ENCODE data around the gene HOXC4. TPM values are rescaled to one million over a fixed set of nuclear protein-coding genes. Genes with fewer than 3 reads are reported as not detected.

HOXC4 gene
- total RNA-seq, 6 donors from 2014 or later = 0.40 to 1.0 (median 0.59) TPM; not detected in 3

DNA sequence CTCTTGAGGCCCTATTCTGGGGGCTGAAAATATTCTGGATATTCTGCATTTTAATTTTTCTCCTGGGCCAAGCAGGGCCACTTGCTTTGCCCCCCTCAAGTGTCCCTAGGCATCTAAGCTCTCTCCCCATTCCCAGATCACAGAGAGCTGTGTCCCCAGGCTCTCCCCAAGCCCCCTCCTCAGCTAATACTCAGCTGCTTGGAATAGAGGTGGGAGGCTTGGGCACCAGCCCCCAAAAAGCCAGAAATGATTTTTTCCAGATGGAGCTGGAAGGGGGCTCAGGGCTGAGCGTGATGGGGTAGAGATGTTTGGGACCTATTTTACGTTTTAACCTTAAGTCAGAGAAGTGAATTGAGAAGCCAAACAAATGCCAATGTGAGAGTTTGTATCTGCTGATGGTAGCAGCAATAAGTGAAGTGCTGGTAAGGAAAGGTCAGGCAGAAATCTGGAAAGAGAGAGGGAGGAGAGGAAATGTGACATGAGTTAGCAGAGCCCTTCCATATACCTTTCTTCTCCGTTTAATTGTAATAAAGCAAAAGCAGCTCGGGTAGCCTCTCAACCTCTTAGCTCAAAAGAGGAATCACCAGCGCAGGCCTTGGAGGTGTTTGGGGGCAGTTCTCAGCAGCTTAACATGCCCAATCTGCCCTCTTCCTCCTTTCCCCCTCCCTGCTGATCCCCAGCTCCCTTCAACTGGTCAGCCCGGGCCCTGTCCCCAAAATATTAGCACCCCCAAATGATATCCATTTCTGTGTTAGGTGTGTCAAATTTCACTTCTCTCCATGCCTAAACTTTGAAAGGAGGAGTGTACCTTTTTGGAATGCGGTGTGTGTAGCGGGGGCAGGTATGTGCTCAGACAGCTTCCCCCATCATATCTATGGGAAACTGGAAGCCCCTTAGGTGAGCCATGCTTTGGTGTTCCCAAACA lies 30.4 kb upstream of the HOXC4 start:
- peaks cover 7 to 17% (median 13%) of the 10 kb centered on the region in 4 donors for H3K4me1 ChIP-seq
- H3K27ac ChIP-seq = no peak overlapping the region
- WGBS, 2 donors = 21 to 22% methylated on average over 8 of the region's 8 CpGs
- ATAC-seq (ENCODE audit: low FRiP score in 2 of 2) (no peak), DNase-seq (no peak)
- H3K36me3 ChIP-seq = no peaks in the 10 kb centered on the region
- H3K9me3 ChIP-seq = no peaks in the 10 kb centered on the region
- H3K4me3 ChIP-seq = no peak overlapping the region
- peaks cover 2 to 67% (median 28%) of the 10 kb centered on the region in 4 donors for H3K27me3 ChIP-seq
- TF ChIP-seq, protein P1, sequence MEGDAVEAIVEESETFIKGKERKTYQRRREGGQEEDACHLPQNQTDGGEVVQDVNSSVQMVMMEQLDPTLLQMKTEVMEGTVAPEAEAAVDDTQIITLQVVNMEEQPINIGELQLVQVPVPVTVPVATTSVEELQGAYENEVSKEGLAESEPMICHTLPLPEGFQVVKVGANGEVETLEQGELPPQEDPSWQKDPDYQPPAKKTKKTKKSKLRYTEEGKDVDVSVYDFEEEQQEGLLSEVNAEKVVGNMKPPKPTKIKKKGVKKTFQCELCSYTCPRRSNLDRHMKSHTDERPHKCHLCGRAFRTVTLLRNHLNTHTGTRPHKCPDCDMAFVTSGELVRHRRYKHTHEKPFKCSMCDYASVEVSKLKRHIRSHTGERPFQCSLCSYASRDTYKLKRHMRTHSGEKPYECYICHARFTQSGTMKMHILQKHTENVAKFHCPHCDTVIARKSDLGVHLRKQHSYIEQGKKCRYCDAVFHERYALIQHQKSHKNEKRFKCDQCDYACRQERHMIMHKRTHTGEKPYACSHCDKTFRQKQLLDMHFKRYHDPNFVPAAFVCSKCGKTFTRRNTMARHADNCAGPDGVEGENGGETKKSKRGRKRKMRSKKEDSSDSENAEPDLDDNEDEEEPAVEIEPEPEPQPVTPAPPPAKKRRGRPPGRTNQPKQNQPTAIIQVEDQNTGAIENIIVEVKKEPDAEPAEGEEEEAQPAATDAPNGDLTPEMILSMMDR (IDR thresholded peaks at IDR 0.05) = no peak
- no peak for TF ChIP-seq EP300 (IDR thresholded peaks at IDR 0.05)
- no peak for TF ChIP-seq POLR2AphosphoS5 (IDR thresholded peaks at IDR 0.05)
- no peak for TF ChIP-seq POLR2A (IDR thresholded peaks at IDR 0.05)

DNA sequence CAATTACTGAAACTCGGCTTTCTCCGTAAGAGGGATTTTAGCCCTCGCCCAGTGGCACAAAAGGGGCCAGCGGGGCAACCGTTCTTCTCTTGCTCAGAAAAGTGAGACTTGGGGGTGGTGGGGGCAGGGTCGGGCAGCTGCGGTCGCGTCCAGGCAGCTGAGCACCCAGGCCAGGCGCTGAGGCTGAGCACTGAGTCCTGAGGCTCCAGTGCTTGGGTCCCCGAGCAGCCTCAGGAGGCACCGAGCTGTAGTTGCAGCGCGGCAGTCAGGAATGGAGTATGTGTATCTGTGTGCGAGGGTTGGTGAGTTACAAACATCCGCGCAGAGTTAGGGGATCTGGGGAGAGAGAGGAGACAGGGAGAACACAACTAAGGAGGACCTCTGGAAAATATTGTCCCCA lies 29.5 kb upstream of the HOXC4 start:
- Histone ChIP-seq H3K27ac (no peak overlapping the region), H3K36me3 (no peaks in the 10 kb centered on the region), H3K9me3 (no peaks in the 10 kb centered on the region), H3K4me1 (peaks cover 0 to 8% (median 4%) of the 10 kb centered on the region in 4 donors), H3K4me3 (no peak overlapping the region), H3K27me3 (peaks cover 2 to 67% (median 29%) of the 10 kb centered on the region in 4 donors)
- TF ChIP-seq POLR2A (IDR thresholded peaks at IDR 0.05) = no peak
- no peak for TF ChIP-seq POLR2AphosphoS5 (IDR thresholded peaks at IDR 0.05)
- TF ChIP-seq, protein P1 (IDR thresholded peaks at IDR 0.05) = no peak
- TF ChIP-seq EP300 (IDR thresholded peaks at IDR 0.05) = no peak
- 36 to 39% methylated on average over 14 to 15 of the region's 17 CpGs for WGBS, 2 donors
- ATAC-seq (ENCODE audit: low FRiP score in 2 of 2) = no peak
- DNase-seq = peak in 1 of 2 donors; percentile 22

DNA sequence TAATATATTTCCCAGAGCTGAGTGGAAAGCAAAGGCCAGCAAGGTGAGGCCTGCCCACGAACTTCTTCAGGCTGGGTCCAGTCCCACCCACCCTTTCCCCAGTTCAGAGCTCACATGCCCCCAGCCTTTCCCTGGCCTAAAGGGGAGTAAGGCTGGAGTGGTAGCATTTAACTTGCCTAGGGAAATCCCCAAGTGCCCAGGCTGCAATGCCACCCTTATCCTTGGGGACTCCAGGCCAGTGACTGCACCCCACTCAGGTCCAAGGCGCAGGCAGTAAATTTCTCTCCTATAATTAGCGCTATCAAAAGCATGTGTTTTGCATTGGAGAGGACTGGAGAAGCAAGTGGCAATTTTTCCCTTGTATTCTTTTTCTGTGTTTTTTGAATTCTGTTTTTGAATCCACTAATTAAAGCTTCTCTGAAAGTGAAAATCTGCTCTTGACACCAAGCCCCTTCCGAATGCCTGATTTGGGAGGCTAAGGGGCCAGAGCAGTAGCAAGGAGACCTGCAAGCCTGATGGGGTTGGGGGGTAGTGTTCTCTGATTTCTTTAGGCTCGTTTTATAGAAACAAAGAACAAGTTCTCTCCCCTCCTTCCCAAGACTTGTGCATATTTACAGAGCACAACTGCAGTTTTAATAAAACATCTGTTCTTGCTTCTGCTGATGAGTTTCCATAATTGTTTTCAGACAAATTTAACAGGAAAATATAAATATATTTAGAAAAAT lies 28.9 kb upstream of the HOXC4 start:
- no peak for DNase-seq
- Histone ChIP-seq H3K9me3 (no peaks in the 10 kb centered on the region), H3K4me1 (peaks cover 0 to 7% (median 2%) of the 10 kb centered on the region in 4 donors), H3K27ac (no peak overlapping the region), H3K4me3 (no peak overlapping the region), H3K27me3 (peaks cover 2 to 67% (median 30%) of the 10 kb centered on the region in 4 donors), H3K36me3 (no peaks in the 10 kb centered on the region)
- WGBS, 2 donors = 29 to 30% methylated on average over 4 to 5 of the region's 5 CpGs
- TF ChIP-seq POLR2A (IDR thresholded peaks at IDR 0.05) (no peak), POLR2AphosphoS5 (IDR thresholded peaks at IDR 0.05) (no peak), EP300 (IDR thresholded peaks at IDR 0.05) (no peak)
- TF ChIP-seq, protein P1 (IDR thresholded peaks at IDR 0.05) = no peak
- no peak for ATAC-seq (ENCODE audit: low FRiP score in 2 of 2)

DNA sequence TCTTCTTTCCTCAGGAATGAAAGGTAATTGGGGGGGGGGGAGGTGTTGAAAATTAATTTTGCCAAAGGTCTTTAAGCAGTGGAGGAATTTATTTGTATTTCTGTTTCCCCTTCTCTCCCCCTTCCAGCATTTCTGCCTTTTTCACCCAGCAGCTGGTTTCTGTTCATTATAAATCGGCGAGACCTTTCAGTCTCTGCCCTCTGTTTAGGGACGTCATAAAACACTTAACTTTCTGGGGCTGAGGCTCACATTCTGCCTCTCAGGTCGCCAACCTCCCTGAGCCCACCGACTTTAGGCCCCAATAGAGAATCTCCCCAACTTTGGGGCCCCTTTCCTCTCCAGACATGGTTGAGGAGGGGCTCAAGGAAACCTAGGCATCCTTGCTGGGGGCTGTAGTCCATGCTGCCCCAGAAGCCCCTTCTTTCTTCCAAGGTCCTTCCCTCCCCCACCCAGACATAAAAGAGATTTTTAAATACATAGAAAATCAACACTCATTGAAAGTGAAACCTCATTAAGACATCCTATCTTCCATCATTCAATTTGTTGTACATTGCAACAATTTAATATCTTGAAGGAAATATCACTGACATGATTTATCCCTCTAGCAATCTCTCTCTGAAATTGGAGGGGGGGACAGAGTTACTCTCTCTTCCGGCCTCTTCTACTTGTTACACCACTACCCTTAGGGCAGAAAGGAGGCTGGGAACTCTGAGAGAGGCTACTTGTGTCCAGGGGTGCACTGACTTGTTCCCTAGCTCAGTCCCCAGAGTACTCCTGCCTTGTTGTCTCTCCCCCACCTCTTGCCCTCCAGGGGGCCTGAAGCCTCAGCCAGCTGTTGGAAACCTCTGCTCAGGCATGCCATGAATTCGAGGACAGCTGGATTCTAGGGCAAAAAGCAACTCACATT lies 27.9 kb upstream of the HOXC4 start:
- ATAC-seq (ENCODE audit: low FRiP score in 2 of 2) (no peak), DNase-seq (no peak)
- WGBS, 2 donors = 17 to 23% methylated on average over 7 of the region's 7 CpGs
- Histone ChIP-seq H3K27me3 (peaks cover 2 to 69% (median 36%) of the 10 kb centered on the region in 4 donors), H3K9me3 (no peaks in the 10 kb centered on the region), H3K36me3 (no peaks in the 10 kb centered on the region), H3K4me3 (no peak overlapping the region), H3K4me1 (peaks cover 0 to 9% (median 0%) of the 10 kb centered on the region in 4 donors), H3K27ac (no peak overlapping the region)
- TF ChIP-seq, protein P1 (IDR thresholded peaks at IDR 0.05) = no peak
- no peak for TF ChIP-seq POLR2AphosphoS5 (IDR thresholded peaks at IDR 0.05)
- no peak for TF ChIP-seq EP300 (IDR thresholded peaks at IDR 0.05)
- TF ChIP-seq POLR2A (IDR thresholded peaks at IDR 0.05) = no peak
